Left ventricle myocardium inferior (tissue), 1 donor: ENCODE data around the gene CAP2. TPM values are rescaled to one million over a fixed set of nuclear protein-coding genes. Genes with fewer than 3 reads are reported as not detected.

Experiments used
- DNase-seq: peaks from one replicate; pipeline ENCODE4 v3.0.0-alpha.2; 2020
- H3K27ac ChIP-seq: fragments of 200-600 bp; replicated peaks from 2 replicates; pipeline ENCODE4 v1.8.0; 2021
- H3K27me3 ChIP-seq: fragments of 200-600 bp; 2 replicates; pipeline ENCODE4 v1.8.0; 2021; ENCODE audit warnings: low read depth
- H3K36me3 ChIP-seq: fragments of 200-600 bp; 2 replicates; pipeline ENCODE4 v1.8.0; 2021
- H3K4me1 ChIP-seq: fragments of 200-600 bp; 2 replicates; pipeline ENCODE4 v1.8.0; 2021
- H3K4me3 ChIP-seq: fragments of 200-600 bp; 2 replicates; pipeline ENCODE4 v1.8.0; 2021; ENCODE audit warnings: mild to moderate bottlenecking, moderate library complexity
- H3K9me3 ChIP-seq: fragments of 200-600 bp; replicated peaks from 2 replicates; pipeline ENCODE4 v1.8.0; 2021
- CTCF ChIP-seq: fragments of 200-600 bp; IDR thresholded peaks from 2 replicates; pipeline ENCODE4 v1.8.0; 2021; ENCODE audit warnings: antibody characterized with exemption, mild to moderate bottlenecking, borderline replicate concordance
- intact Hi-C: fragments of 100-400 bp; cut with micrococcal nuclease; formaldehyde crosslinking; loops from one replicate; pipeline ENCODE4 v1.11.0; 2022
- total RNA-seq: library from RNA; stranded (reverse); fragmentation: NEBNext Ultra II Directional; extraction: Animal tissue kit (Norgen Biotek cat#: 25700); gene quantifications from one replicate; pipeline ENCODE4 v1.2.1, GENCODE V29; 2021
- donor health status: DM: no; HTN: yes; CAD: no; lungs with severe emphysema.

Gene CAP2
- total RNA-seq, 1 donor from 2014 or later = 149 TPM

GRCh38 chr6:17365961-17366360 lies 27.4 kb upstream of the CAP2 start:
- intact Hi-C loops = no loop called here
- peaks cover 19% of the 10 kb centered on the region for H3K9me3 ChIP-seq
- no peak overlapping the region for H3K4me3 ChIP-seq
- no peaks in the 10 kb centered on the region for H3K36me3 ChIP-seq
- no peak for DNase-seq
- no peak overlapping the region for H3K27ac ChIP-seq
- H3K27me3 ChIP-seq = no peaks in the 10 kb centered on the region
- TF ChIP-seq CTCF = no peak
- no peaks in the 10 kb centered on the region for H3K4me1 ChIP-seq

GRCh38 chr6:17367868-17368267 lies 25.5 kb upstream of the CAP2 start:
- Histone ChIP-seq H3K4me1 (no peaks in the 10 kb centered on the region), H3K4me3 (no peak overlapping the region), H3K9me3 (peaks cover 19% of the 10 kb centered on the region), H3K36me3 (no peaks in the 10 kb centered on the region), H3K27ac (no peak overlapping the region), H3K27me3 (no peaks in the 10 kb centered on the region)
- DNase-seq = no peak
- no peak for TF ChIP-seq CTCF
- intact Hi-C loops = no loop called here

- no peak overlapping the region for H3K4me3 ChIP-seq
- intact Hi-C loops = no loop called here
- H3K4me1 ChIP-seq = no peaks in the 10 kb centered on the region
- peaks cover 4% of the 10 kb centered on the region for H3K27me3 ChIP-seq
- H3K27ac ChIP-seq = no peak overlapping the region
- no peak for TF ChIP-seq CTCF
- no peaks in the 10 kb centered on the region for H3K36me3 ChIP-seq
- no peaks in the 10 kb centered on the region for H3K9me3 ChIP-seq
- no peak for DNase-seq
These were observed 11.8 kb upstream of the CAP2 start for GRCh38 chr6:17381424-17382147.

GRCh38 chr6:17385660-17386059 lies 7.7 kb upstream of the CAP2 start:
- Histone ChIP-seq H3K4me1 (no peaks in the 10 kb centered on the region), H3K27ac (no peak overlapping the region), H3K27me3 (peaks cover 5% of the 10 kb centered on the region), H3K36me3 (no peaks in the 10 kb centered on the region), H3K4me3 (peak overlapping the region; percentile 36), H3K9me3 (no peaks in the 10 kb centered on the region)
- intact Hi-C loops = no loop called here
- DNase-seq = no peak
- no peak for TF ChIP-seq CTCF

GRCh38 chr6:17388365-17388764 lies 5.0 kb upstream of the CAP2 start:
- H3K4me3 ChIP-seq = no peak overlapping the region
- no peak for DNase-seq
- H3K27me3 ChIP-seq = peaks cover 9% of the 10 kb centered on the region
- H3K4me1 ChIP-seq = peaks cover 8% of the 10 kb centered on the region
- H3K9me3 ChIP-seq = no peaks in the 10 kb centered on the region
- no peak overlapping the region for H3K27ac ChIP-seq
- intact Hi-C loops = no loop called here
- TF ChIP-seq CTCF = no peak
- no peaks in the 10 kb centered on the region for H3K36me3 ChIP-seq
